Vagina (tissue), 2 donors: ENCODE data around the gene ENOX1. TPM values are rescaled to one million over a fixed set of nuclear protein-coding genes. Genes with fewer than 3 reads are reported as not detected.

ENCODE experiments used
- DNase-seq, 2 donors: peaks; one replicate each; pipeline ENCODE4 v3.0.0-alpha.2; 2017; ENCODE audit errors: extremely low spot score in 2 of 2
- H3K27ac ChIP-seq: fragments of 200-600 bp; sonication (generic); one replicate; pipeline ENCODE4 v1.5.1; 2019
- H3K27me3 ChIP-seq: fragments of 200-600 bp; sonication (generic); one replicate; pipeline ENCODE4 v1.5.1; 2019
- H3K36me3 ChIP-seq, 2 donors: fragments of 200-600 bp; sonication (generic); one replicate each; pipeline ENCODE4 v1.5.1; 2017 to 2019
- H3K4me1 ChIP-seq: fragments of 200-600 bp; sonication (generic); one replicate; pipeline ENCODE4 v1.5.1; 2019
- H3K4me3 ChIP-seq, 2 donors: fragments of 200-600 bp; sonication (generic); 1 replicate in 1 of 2; 2 replicates in 1 of 2; pipeline ENCODE4 v1.5.1; 2016 to 2019
- H3K9me3 ChIP-seq: fragments of 200-600 bp; sonication (generic); one replicate; pipeline ENCODE4 v1.5.1; 2019
- POLR2A ChIP-seq, 2 donors: fragments of 450-650 bp; IDR thresholded peaks; one replicate each; pipeline ENCODE4 v1.6.1; 2017; ENCODE audit warnings: antibody characterized with exemption in 2 of 2, mild to moderate bottlenecking in 2 of 2, moderate library complexity in 2 of 2
- POLR2AphosphoS5 ChIP-seq, 2 donors: sonication (generic); formaldehyde crosslinking; IDR thresholded peaks; one replicate each; pipeline ENCODE4 v1.9.0; 2017; ENCODE audit warnings: antibody characterized with exemption in 2 of 2, mild to moderate bottlenecking in 2 of 2, low read depth in 1 of 2; ENCODE audit not compliant: insufficient read depth in 1 of 2
- intact Hi-C: fragments of 100-400 bp; cut with DNase I; formaldehyde crosslinking; loops from one replicate; pipeline ENCODE4 v1.15.1; 2023
- total RNA-seq: library from RNA; depleted of rRNA; stranded (reverse); fragments of >200 nt; gene quantifications from one replicate; pipeline ENCODE4 v1.2.3, GENCODE V29; 2016
- TF ChIP-seq, protein P1 (sequence below), 3 experiments: fragments of 450-650 bp in 2 of 3; fragments of 200-600 bp in 1 of 3; sonication (generic) in 1 of 3; IDR thresholded peaks; one replicate each; pipeline ENCODE4 v1.5.1; 2017 to 2019; ENCODE audit warnings: antibody characterized with exemption in 3 of 3, mild to moderate bottlenecking in 2 of 3, moderate library complexity in 2 of 3

The ENOX1 gene
- total RNA-seq, 1 donor from 2014 or later = 2.7 TPM

DNA sequence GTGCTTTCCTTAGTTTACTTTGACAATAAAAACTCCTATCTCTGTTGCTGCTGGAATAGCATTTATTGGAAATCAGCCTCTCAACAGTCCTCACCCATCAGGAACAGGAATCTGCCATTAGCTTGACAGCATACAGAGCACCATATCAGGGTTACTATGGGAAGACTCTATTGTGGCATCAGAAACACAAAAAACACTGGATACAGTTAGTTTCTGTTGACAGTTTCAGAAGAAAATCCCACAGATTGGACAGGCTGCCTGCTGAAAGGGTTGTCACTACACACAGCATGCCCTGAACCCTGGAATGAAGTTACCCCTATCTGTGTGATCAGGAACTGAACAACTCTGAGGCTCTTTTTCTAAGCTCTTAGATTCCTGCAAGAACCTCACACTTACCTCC lies 172.7 kb downstream of the ENOX1 start:
- H3K4me3 ChIP-seq = no peak overlapping the region
- H3K27me3 ChIP-seq = no peaks in the 10 kb centered on the region
- DNase-seq = no peak

DNA sequence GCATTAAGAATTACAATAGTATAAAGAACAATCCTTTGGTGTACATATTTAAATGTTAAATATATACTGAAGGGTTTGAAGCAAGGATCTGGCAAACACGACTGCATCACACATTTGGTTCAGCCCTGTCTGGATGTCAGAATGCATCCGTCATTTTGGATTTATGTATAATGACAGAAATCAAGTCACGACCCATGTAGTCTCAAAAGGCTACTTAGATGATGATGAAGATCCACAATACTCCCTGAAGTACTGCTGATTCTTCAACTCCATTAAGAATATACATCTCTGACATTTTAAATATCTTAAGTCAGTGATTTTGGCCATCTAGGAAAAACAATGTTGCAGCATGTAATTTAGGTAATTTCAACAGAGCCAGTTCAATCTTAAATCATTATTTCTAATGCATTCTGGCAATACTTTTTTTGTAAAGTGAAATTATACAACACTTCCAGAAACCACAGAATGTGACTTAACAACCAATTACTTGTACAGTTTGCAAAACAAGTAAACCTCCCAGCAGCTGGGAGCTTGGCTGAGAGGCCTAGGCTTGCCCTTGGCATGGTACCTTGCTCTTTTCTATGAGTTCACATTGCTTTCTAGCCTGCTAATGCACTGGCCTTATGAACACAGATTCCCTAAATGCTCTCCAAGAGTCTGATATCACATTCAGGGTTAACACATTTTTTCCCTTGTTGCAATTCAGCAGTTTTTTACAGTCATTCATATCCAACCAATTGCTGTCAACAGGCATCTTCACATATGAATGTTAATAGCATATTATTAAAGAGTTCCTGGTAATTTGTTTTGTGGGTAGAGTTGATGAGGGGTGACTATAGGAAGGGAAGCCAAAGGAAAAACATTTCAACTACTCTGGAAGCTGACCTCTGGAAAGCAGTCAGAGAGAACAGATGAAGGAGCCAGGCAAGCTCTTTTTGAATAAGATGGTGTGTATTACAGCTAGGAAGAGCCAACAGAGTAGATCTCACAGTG lies 175.2 kb downstream of the ENOX1 start:
- TF ChIP-seq, protein P1, sequence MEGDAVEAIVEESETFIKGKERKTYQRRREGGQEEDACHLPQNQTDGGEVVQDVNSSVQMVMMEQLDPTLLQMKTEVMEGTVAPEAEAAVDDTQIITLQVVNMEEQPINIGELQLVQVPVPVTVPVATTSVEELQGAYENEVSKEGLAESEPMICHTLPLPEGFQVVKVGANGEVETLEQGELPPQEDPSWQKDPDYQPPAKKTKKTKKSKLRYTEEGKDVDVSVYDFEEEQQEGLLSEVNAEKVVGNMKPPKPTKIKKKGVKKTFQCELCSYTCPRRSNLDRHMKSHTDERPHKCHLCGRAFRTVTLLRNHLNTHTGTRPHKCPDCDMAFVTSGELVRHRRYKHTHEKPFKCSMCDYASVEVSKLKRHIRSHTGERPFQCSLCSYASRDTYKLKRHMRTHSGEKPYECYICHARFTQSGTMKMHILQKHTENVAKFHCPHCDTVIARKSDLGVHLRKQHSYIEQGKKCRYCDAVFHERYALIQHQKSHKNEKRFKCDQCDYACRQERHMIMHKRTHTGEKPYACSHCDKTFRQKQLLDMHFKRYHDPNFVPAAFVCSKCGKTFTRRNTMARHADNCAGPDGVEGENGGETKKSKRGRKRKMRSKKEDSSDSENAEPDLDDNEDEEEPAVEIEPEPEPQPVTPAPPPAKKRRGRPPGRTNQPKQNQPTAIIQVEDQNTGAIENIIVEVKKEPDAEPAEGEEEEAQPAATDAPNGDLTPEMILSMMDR (IDR thresholded peaks at IDR 0.05) = no peak
- TF ChIP-seq POLR2AphosphoS5 (IDR thresholded peaks at IDR 0.05; ENCODE audit: insufficient read depth in 1 of 2, low read depth in 1 of 2) (no peak), POLR2A (IDR thresholded peaks at IDR 0.05) (no peak)
- no peaks in the 10 kb centered on the region for H3K36me3 ChIP-seq
- H3K9me3 ChIP-seq = no peaks in the 10 kb centered on the region
- no peaks in the 10 kb centered on the region for H3K27me3 ChIP-seq
- intact Hi-C loops = no loop called here
- DNase-seq = no peak
- no peak overlapping the region for H3K27ac ChIP-seq
- H3K4me1 ChIP-seq = peaks cover 8% of the 10 kb centered on the region
- no peak overlapping the region for H3K4me3 ChIP-seq

More for the DNA sequence above, 172.7 kb downstream of the ENOX1 start:
- intact Hi-C loops = no loop called here
- H3K27ac ChIP-seq = no peak overlapping the region
- H3K36me3 ChIP-seq = no peaks in the 10 kb centered on the region
- TF ChIP-seq, protein P1 (IDR thresholded peaks at IDR 0.05) = no peak
- TF ChIP-seq POLR2AphosphoS5 (IDR thresholded peaks at IDR 0.05; ENCODE audit: insufficient read depth in 1 of 2, low read depth in 1 of 2) (no peak), POLR2A (IDR thresholded peaks at IDR 0.05) (no peak)
- peaks cover 8% of the 10 kb centered on the region for H3K4me1 ChIP-seq
- H3K9me3 ChIP-seq = no peaks in the 10 kb centered on the region

DNA sequence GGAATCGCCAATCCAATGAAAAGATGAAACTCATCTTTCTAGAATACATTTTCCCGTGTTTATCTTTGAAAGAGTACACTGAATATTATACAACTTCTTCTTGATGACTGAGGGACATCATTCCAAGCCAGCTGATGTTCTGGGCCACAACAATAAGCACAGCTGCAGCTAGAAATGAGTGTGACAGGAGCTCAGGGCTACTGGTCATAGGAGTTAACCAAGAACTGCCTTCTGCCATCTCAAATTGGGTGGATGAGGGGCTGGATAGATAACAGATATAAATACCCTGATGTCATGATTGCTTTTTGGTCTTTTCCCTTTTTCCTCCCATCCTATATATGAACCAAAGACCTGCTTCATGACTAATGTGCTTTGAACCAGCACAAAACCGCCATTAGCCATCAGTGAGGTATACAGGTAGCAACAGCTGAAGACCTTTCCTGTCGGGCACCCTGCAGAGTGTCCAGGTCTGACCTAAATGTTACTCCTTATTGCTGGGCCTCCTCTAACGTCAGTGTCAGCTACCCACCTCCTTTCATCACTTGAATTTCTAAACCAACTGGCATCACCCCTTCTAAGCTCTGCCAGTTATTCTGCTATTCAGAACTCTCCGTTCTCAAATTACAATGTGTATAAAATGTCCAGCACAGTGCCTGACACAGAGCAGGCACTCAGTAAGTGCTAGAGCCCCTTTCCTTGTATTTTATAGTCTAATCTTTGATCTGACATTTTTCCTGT lies 178.2 kb downstream of the ENOX1 start:
- H3K27ac ChIP-seq = no peak overlapping the region
- peaks cover 7% of the 10 kb centered on the region for H3K9me3 ChIP-seq
- H3K27me3 ChIP-seq = no peaks in the 10 kb centered on the region
- TF ChIP-seq, protein P1 (IDR thresholded peaks at IDR 0.05) = no peak
- no peak for TF ChIP-seq POLR2A (IDR thresholded peaks at IDR 0.05)
- no peak for TF ChIP-seq POLR2AphosphoS5 (IDR thresholded peaks at IDR 0.05; ENCODE audit: insufficient read depth in 1 of 2, low read depth in 1 of 2)
- no peaks in the 10 kb centered on the region for H3K36me3 ChIP-seq
- DNase-seq = no peak
- no peak overlapping the region for H3K4me3 ChIP-seq
- peaks cover 8% of the 10 kb centered on the region for H3K4me1 ChIP-seq
- intact Hi-C loops = no loop called here

DNA sequence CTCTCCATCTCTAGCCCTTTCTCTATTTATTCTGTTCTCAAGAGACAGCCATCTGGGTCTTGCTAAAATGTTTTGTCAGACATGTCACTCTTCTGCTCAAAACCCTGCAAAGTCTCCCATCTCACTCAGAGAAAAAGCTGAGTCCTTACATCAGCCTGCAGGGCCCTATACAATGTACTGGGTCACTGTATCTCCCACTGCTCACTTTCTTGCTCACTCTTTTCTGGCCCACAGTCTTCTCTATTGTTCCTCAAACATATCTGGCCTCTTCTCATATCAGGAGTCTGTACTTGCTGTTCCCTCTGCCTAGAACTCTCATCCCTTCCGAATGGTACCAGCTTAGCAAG lies 189.2 kb downstream of the ENOX1 start:
- Histone ChIP-seq H3K27me3 (no peaks in the 10 kb centered on the region), H3K4me3 (no peak overlapping the region), H3K36me3 (no peaks in the 10 kb centered on the region), H3K27ac (no peak overlapping the region), H3K4me1 (no peaks in the 10 kb centered on the region), H3K9me3 (no peaks in the 10 kb centered on the region)
- intact Hi-C loops = no loop called here
- DNase-seq = no peak
- no peak for TF ChIP-seq POLR2AphosphoS5 (IDR thresholded peaks at IDR 0.05; ENCODE audit: insufficient read depth in 1 of 2, low read depth in 1 of 2)

DNA sequence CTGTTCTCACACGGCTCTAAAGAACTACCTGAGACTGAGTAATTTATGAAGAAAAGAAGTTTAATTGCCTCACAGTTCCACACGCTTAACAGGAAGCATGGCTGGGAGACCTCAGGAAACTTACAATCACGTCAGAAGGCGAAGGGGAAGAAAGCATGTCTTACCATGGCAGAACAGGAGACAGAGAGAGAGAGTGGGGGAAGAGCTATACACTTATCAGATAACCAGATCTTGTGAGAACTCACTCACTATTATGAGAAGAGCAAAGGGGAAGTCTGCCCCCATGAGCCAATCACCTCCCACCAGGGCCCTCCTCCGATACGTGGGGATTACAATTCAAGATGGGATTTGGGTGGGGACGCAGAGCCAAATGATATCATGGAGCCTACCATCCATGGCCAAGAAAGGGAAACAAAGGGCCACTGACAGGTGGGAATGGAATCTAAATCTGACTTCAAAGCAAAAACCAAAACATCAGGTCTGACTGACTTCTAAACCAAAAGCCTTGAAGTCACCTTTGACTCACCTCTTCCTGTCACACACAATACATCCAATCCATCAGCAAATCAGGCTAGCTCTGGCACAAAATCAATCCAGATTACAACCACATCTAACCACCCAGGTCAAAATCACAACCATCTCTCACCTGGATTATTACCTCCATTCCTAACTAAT lies 189.7 kb downstream of the ENOX1 start:
- no peaks in the 10 kb centered on the region for H3K9me3 ChIP-seq
- no peaks in the 10 kb centered on the region for H3K36me3 ChIP-seq
- no peak for DNase-seq
- H3K27me3 ChIP-seq = no peaks in the 10 kb centered on the region
- no peaks in the 10 kb centered on the region for H3K4me1 ChIP-seq
- TF ChIP-seq, protein P1 (IDR thresholded peaks at IDR 0.05) = no peak
- no peak for TF ChIP-seq POLR2AphosphoS5 (IDR thresholded peaks at IDR 0.05; ENCODE audit: insufficient read depth in 1 of 2, low read depth in 1 of 2)
- no peak overlapping the region for H3K4me3 ChIP-seq
- intact Hi-C loops = no loop called here
- H3K27ac ChIP-seq = no peak overlapping the region
